ENCODE data around the gene GRXCR1.

Gene GRXCR1

DNA sequence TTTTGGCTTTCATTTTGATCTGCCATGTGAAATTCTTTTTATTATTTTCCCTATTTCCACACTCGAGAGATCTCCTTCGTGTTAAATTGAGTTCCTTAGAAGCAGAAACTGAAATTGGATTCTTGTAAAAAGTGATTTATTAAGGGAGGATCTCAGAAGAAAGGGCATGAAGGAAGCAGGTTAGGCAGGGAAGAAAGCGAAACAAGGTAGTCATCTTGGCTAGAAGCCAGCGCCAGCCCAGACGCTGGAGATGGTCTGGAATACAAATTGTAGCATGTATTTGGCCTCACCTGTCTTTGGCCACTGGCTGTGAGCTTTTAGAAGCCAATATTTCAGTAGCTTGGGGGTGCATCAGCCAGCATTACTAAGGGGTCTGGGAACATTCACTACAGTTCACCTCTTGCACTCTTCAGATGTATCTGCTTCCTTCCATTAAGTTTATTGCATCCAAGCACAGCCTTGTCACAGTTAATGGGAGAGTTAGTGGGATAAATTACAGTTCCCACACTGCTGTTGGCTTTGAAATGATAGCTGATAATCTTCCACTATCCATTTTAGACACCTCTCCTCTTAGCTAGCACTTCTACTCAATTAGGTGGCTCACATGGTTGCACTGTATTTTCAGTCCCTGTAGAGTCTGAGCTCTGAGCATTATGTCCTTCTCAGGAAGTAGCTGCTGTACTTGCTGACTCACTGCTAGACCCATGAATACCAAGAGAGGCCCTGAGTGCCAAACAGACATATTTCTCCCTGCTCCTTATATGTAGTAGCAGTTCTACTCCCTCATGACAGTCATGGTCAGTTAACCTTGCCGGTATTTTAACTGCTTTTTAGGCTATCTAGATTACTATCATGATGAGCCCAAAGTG is 14.6 kb downstream of the GRXCR1 start:
- Mint-ChIP-seq H3K4me1 (ENCODE audit: low read depth) (no peaks in the 10 kb centered on the region), H3K36me3 (ENCODE audit: low read depth) (no peaks in the 10 kb centered on the region), H3K27ac (no peak overlapping the region), H3K9me3 (no peaks in the 10 kb centered on the region), H3K4me3 (no peak overlapping the region), H3K27me3 (peaks cover 10% of the 10 kb centered on the region)

DNA sequence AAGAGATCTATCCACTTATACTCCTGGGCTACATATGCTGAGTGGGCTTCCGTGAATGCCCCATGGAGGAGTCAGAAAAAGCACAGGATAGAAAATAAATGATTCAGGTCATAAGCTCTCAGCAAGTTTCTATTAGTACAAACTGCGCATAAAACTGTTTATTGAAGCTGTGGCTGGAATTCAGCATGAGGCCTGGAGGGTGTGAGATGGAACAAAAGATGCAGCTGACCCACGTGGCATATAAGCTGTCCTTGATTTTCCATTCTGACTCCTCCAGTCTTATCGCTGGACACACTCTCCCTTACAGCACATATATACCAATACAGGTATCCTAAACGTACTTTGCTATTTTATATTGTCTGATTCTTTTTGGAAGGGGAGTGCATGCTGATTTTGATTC is 17.9 kb downstream of the GRXCR1 start:
- Mint-ChIP-seq H3K27ac (no peak overlapping the region), H3K9me3 (no peaks in the 10 kb centered on the region), H3K27me3 (peaks cover 10% of the 10 kb centered on the region)

DNA sequence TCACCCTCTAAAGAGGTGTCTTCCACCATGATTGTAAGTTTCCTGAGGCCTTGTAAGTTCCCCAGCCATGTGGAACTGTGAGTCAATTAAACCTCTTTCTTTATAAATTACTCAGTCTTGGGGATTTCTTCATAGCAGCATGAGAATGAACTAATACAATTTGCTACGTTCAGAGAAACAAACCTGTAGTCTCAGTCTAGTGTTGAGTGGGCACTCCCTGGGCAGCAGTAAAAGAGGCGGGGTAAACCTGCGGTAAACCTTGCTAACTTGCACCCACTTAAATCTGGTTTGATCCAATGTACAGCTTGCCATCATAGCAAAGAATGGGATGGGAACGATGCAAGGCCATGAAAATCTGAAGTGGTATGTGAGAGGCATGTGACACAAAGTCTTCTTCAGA is 22.4 kb downstream of the GRXCR1 start:
- H3K4me1 Mint-ChIP-seq (ENCODE audit: low read depth), result no peaks in the 10 kb centered on the region
- H3K27ac Mint-ChIP-seq, result no peak overlapping the region
- no peaks in the 10 kb centered on the region for H3K36me3 Mint-ChIP-seq (ENCODE audit: low read depth)
- no peaks in the 10 kb centered on the region for H3K9me3 Mint-ChIP-seq
- H3K4me3 Mint-ChIP-seq, result no peak overlapping the region
- peaks cover 3% of the 10 kb centered on the region for H3K27me3 Mint-ChIP-seq

More for the DNA sequence above, 17.9 kb downstream of the GRXCR1 start:
- Mint-ChIP-seq H3K4me1 (ENCODE audit: low read depth) (no peaks in the 10 kb centered on the region), H3K36me3 (ENCODE audit: low read depth) (no peaks in the 10 kb centered on the region), H3K4me3 (no peak overlapping the region)

DNA sequence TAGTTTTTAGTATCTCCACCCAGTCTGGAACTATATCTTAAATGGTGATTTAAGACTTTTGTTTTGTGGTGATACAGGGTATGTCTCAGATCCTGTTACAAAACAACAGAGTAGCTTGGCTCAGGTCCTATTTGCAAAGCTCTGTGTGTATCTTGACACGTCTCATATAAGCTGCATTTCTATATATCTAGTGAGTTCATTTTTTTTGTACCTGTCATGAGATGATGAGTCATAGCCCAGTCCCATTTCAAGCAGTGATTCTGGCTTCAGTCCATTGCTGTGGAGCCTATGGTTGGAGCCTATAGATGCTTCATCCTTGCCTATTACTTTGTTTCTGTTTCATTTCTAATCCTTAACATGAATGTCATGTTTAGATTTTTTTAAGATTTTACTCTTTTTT is 23.0 kb downstream of the GRXCR1 start:
- Mint-ChIP-seq H3K27me3 (no peaks in the 10 kb centered on the region), H3K27ac (no peak overlapping the region), H3K36me3 (ENCODE audit: low read depth) (no peaks in the 10 kb centered on the region), H3K4me3 (no peak overlapping the region), H3K9me3 (no peaks in the 10 kb centered on the region), H3K4me1 (ENCODE audit: low read depth) (no peaks in the 10 kb centered on the region)

DNA sequence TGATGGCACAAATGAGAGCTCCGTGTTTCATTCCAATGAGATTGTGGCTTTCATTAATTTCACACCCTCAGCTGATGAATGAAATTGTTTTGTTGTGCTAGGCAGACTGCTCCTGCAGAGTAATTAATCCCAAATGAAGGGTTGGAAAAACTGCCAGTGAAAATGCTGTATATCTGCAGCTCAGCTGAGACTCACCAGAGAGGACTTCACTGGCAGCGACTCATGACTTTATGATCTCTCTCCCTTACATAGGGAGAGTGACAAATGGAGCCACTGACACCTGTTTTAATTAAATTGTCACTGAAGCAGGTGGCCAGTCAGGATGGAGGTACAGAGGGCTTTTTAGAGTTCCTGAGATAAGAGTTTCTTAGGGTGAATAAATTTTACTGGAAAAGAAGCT is 24.8 kb downstream of the GRXCR1 start:
- no peak overlapping the region for H3K4me3 Mint-ChIP-seq
- H3K4me1 Mint-ChIP-seq (ENCODE audit: low read depth), result no peaks in the 10 kb centered on the region
- H3K36me3 Mint-ChIP-seq (ENCODE audit: low read depth), result no peaks in the 10 kb centered on the region
- no peaks in the 10 kb centered on the region for H3K27me3 Mint-ChIP-seq
- no peak overlapping the region for H3K27ac Mint-ChIP-seq
- H3K9me3 Mint-ChIP-seq, result no peaks in the 10 kb centered on the region

DNA sequence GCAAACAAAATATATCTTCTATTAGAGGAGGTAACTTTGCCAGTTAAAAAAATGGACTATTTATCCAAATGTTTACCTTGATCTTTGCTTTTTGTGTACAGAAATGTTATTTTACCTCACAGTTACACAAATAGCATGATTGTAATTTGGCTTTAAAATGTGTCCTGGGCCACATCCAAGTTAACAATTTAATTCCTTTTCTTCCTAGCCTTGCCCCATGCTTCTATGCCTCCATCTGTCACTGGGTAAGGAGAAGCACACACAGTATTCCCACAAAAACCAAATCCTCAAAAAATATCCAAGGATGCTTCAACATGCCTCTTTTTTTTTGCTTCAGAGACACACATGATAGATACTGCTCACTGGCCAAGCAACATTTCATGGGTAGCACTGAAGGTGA is 30.9 kb downstream of the GRXCR1 start:
- no peaks in the 10 kb centered on the region for H3K4me1 Mint-ChIP-seq (ENCODE audit: low read depth)
- H3K27ac Mint-ChIP-seq, result no peak overlapping the region
- H3K36me3 Mint-ChIP-seq (ENCODE audit: low read depth), result no peaks in the 10 kb centered on the region
- H3K4me3 Mint-ChIP-seq, result no peak overlapping the region
- no peaks in the 10 kb centered on the region for H3K9me3 Mint-ChIP-seq
- H3K27me3 Mint-ChIP-seq, result peaks cover 12% of the 10 kb centered on the region

DNA sequence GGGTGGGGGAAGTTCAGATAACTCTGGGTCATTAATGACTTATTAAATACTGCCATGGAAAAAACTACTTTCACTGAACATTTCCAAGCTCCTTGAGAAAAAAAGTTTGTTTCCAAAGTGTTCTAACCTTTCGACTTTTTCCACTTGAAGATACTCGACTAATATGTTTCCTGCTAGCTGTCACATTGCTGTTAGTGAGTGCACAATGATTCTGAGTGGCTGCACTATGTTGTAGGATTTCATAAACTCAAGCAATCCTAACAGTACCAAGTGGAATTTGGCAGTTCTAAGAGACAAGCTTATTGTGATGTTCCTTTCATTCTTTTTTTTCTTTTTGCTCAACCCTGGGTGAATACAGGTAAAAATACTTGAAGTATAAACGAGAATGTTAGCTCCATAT is 33.4 kb downstream of the GRXCR1 start:
- Mint-ChIP-seq H3K9me3 (no peaks in the 10 kb centered on the region), H3K4me3 (no peak overlapping the region), H3K36me3 (ENCODE audit: low read depth) (no peaks in the 10 kb centered on the region), H3K27ac (no peak overlapping the region), H3K27me3 (peaks cover 13% of the 10 kb centered on the region), H3K4me1 (ENCODE audit: low read depth) (no peaks in the 10 kb centered on the region)

DNA sequence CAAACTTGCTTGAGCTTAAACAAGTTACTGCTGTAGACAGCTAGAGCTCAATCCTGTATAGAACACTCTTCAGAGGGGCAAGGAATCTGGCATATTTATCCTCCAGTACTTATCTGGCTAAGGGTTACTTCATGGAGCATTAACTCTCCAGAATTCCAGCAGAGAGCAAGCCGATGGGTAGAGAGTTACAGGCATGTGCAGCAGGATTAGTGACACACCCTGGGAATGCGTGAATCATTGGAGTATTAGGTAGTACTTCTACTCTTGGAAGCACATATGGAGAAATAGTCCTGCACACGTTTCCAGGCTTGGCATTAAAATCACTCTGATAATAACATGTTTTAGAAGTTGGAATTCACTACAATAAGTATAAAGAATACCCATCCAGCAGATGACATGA is 35.4 kb downstream of the GRXCR1 start:
- Mint-ChIP-seq H3K4me3 (no peak overlapping the region), H3K36me3 (ENCODE audit: low read depth) (no peaks in the 10 kb centered on the region), H3K27ac (no peak overlapping the region), H3K27me3 (peaks cover 17% of the 10 kb centered on the region), H3K9me3 (no peaks in the 10 kb centered on the region), H3K4me1 (ENCODE audit: low read depth) (no peaks in the 10 kb centered on the region)

DNA sequence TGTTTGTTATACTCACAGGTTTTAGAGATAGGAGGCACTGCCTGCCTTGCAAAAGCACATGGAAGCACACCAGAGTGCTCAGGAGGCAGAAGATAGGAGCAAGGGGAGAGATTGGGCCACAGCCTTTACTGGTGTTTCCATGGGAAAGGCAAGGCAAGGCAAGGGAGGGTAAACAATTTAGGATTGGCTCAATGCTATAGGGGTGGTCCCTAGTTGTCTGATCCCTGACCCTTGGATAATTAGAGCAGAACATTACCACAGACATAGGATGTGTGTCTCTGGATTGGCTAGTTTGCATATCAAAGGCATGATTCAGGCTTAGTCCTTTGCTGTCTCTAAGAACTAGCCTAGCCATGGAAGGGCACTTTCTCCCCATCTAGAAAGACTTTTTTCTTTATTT is 36.1 kb downstream of the GRXCR1 start:
- peaks cover 17% of the 10 kb centered on the region for H3K27me3 Mint-ChIP-seq
- no peaks in the 10 kb centered on the region for H3K4me1 Mint-ChIP-seq (ENCODE audit: low read depth)
- no peak overlapping the region for H3K27ac Mint-ChIP-seq
- no peaks in the 10 kb centered on the region for H3K36me3 Mint-ChIP-seq (ENCODE audit: low read depth)
- no peak overlapping the region for H3K4me3 Mint-ChIP-seq
- no peaks in the 10 kb centered on the region for H3K9me3 Mint-ChIP-seq

DNA sequence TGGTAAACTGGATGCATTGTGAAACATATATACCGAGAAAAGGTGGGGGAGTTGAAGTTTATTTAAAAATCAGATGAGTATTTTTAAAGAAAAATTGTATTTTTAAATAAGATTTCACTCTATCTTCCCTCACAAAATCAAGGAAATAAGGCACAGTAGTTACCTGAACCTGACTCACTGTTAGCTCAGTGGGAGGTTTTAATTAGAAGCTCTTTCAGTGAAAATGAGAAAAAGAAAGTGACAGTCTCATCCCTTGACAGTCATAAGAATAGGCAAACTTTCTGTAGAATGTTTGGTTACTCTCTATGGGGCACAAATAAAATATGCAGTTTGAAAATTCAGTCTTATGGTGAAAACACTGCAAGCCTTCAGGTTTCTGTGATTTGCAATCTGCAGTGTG is 49.7 kb downstream of the GRXCR1 start:
- Mint-ChIP-seq H3K9me3 (peaks cover 4% of the 10 kb centered on the region), H3K27ac (no peak overlapping the region), H3K27me3 (peaks cover 15% of the 10 kb centered on the region), H3K4me1 (ENCODE audit: low read depth) (no peaks in the 10 kb centered on the region), H3K4me3 (no peak overlapping the region), H3K36me3 (ENCODE audit: low read depth) (no peaks in the 10 kb centered on the region)

DNA sequence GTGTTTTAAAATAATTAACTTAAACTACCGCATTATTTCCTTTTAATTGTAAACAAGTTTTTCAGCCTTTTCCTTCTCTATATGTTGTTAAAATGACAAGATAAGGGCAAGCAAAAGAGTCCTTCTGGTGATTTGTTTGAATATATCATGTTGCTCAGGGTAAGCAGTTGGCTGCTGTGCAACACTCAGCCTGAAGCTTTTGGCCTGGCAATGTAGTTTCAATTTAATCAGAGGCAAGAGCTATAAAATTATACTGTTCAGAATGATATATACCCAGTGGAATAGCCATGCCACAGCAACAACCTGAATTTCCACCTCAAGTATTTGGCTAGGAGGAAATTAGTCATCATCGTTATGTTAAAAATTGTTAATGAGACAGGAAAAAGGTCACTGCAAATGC is 53.4 kb downstream of the GRXCR1 start:
- no peaks in the 10 kb centered on the region for H3K9me3 Mint-ChIP-seq
- peaks cover 10% of the 10 kb centered on the region for H3K27me3 Mint-ChIP-seq

DNA sequence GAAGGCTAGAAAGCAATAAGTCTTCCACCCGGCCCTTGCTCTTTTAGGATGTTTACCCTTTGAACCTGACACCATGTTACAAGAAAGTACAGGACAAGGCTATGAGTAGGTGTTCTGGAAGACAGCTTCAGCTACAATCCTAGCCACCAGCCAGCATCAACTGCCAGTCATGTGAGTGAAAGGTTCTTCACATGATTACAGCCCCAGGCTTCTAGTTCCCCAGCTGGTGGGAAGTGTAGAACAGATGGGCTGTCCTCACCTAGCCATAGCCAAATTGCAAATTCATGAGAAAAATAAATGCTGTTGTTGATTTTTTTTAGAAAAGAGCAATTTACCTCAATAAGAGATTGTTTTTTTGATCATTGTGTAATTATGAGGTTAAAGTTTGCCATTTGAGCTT is 60.8 kb downstream of the GRXCR1 start:
- Mint-ChIP-seq H3K4me3 (no peak overlapping the region), H3K27ac (no peak overlapping the region), H3K4me1 (ENCODE audit: low read depth) (no peaks in the 10 kb centered on the region), H3K36me3 (ENCODE audit: low read depth) (no peaks in the 10 kb centered on the region), H3K27me3 (no peaks in the 10 kb centered on the region), H3K9me3 (no peaks in the 10 kb centered on the region)

More for the DNA sequence above, 53.4 kb downstream of the GRXCR1 start:
- Mint-ChIP-seq H3K4me3 (no peak overlapping the region), H3K27ac (no peak overlapping the region), H3K36me3 (ENCODE audit: low read depth) (no peaks in the 10 kb centered on the region), H3K4me1 (ENCODE audit: low read depth) (no peaks in the 10 kb centered on the region)

DNA sequence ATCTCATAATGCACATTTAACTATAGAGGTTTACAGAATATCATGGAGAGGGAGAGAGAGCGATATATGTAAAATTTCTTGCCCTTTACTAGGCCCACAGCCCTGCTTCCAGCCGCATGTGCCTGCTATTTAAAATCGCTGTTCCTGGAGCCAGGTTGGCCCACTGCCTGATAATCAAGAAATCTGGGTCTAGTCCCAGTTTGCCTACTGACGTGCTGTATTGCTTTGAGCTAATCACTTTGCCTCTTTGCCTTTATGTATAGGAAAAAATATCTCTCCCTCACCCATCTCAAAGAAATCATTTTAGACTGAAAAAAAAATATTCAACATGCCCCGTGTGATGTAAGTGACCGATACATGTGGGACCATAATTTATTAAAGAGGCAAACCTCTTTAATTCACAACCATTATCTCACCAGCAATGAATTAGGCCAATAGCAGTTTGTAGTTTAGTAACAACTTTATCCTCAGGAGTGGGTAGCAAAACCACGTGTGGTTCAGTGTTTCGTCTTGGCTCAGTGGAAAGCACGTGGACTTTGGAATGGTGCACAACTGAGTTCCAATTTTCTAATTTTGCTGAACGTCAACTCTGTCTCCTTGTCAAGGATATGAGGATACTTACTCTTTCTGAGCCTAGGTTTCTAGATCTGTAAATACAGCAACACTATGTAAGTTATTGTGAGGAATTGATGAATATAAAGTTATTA is 62.6 kb downstream of the GRXCR1 start:
- H3K36me3 Mint-ChIP-seq (ENCODE audit: low read depth), result no peaks in the 10 kb centered on the region
- H3K9me3 Mint-ChIP-seq, result no peaks in the 10 kb centered on the region
- no peak overlapping the region for H3K27ac Mint-ChIP-seq
- H3K4me1 Mint-ChIP-seq (ENCODE audit: low read depth), result no peaks in the 10 kb centered on the region
- H3K27me3 Mint-ChIP-seq, result no peaks in the 10 kb centered on the region
- no peak overlapping the region for H3K4me3 Mint-ChIP-seq

DNA sequence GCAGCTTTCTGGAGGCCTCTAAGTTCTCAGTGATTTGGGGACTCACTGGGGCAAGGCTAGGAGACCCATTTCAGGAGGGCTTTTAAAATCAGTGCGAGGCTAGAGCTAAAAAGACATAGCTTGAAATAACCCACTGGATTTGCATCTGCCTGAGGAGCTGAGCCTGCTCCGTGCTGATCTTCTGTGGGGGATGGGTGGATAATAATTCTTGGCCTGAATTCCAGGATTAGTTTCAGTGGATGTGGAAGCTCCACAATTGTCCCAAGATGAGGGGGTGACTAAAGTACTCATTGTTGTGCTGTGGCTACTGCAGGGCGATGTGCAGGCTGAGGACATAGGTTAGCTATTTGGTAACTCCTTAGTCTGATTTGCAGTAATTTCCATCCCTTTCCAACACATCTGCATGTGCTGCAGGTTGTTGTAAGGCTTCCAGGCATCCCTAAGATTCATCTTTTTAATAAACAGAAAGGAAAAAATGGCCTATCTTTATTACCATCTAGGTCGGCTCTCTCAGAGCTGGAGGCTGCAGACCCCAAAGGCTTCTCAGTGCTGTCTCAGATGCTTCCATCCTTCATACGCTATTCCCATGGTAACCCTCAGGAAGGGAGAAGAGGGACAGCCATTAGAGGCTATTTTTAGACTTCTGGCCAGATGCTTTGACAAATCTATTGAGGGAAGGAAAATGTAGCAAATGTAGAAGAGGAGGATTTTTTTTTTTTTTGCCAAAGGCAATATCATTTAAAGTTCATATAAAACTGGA is 63.4 kb downstream of the GRXCR1 start:
- H3K27me3 Mint-ChIP-seq, result no peaks in the 10 kb centered on the region
- H3K27ac Mint-ChIP-seq, result no peak overlapping the region
- no peaks in the 10 kb centered on the region for H3K36me3 Mint-ChIP-seq (ENCODE audit: low read depth)
- no peak overlapping the region for H3K4me3 Mint-ChIP-seq
- no peaks in the 10 kb centered on the region for H3K4me1 Mint-ChIP-seq (ENCODE audit: low read depth)
- no peaks in the 10 kb centered on the region for H3K9me3 Mint-ChIP-seq

DNA sequence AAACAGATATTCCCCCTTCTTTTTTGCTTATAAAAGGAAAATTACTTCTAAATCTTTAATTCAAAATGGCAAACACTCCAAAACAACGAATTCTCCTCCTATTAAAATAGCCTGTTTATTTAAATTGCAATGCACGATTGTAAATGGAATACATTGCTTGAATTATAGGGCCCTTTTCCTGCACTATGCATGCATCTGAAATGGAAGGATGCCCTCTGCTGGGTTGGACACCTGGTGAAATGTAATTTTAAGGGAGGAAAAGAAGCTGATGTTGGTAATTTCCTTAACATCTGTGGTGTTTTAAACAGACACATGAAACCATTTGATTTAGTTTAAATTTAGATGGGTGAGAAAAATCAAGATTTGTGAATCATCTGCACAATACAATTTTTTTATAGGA is 72.8 kb downstream of the GRXCR1 start:
- Mint-ChIP-seq H3K4me1 (ENCODE audit: low read depth) (no peaks in the 10 kb centered on the region), H3K9me3 (no peaks in the 10 kb centered on the region), H3K36me3 (ENCODE audit: low read depth) (no peaks in the 10 kb centered on the region), H3K27me3 (peaks cover 7% of the 10 kb centered on the region), H3K4me3 (no peak overlapping the region), H3K27ac (no peak overlapping the region)

Data from stimulated activated naive CD8-positive, alpha-beta T cell treated with anti-CD3 and anti-CD28 coated beads, Interleukin-15, Interleukin-2, amounts not matched to agents 100 ng/mL and 50 ng/mL, for 24 hours (primary cell).